ENCODE results near the gene FGF1.

Gene FGF1

GRCh38 chr5:142716963-142717362, 31.1 kb upstream of the FGF1 start:
- H3K27me3 ChIP-seq (ENCODE audit: insufficient read depth, low read depth, severe bottlenecking): no peaks in the 10 kb centered on the region
- peak; percentile 74 for TF ChIP-seq CTCF (IDR thresholded peaks at IDR 0.05; ENCODE audit: low read depth, low read length)
- no peaks in the 10 kb centered on the region for H3K36me3 ChIP-seq
- H3K27ac ChIP-seq: no peak overlapping the region
- DNase-seq: peak; percentile 69
- no peak overlapping the region for H3K4me3 ChIP-seq (ENCODE audit: low read depth, low read length)
- no peaks in the 10 kb centered on the region for H3K9me3 ChIP-seq (ENCODE audit: severe bottlenecking)

- TF ChIP-seq CTCF (IDR thresholded peaks at IDR 0.05; ENCODE audit: low read depth, low read length): no peak
- H3K36me3 ChIP-seq: no peaks in the 10 kb centered on the region
- DNase-seq: no peak
Observed at GRCh38 chr5:142715291-142715690, 29.4 kb upstream of the FGF1 start.

GRCh38 chr5:142713121-142713706, 27.3 kb upstream of the FGF1 start:
- DNase-seq: peak; percentile 92
- no peaks in the 10 kb centered on the region for H3K27me3 ChIP-seq (ENCODE audit: insufficient read depth, low read depth, severe bottlenecking)
- no peaks in the 10 kb centered on the region for H3K9me3 ChIP-seq (ENCODE audit: severe bottlenecking)
- peak; percentile 91 for TF ChIP-seq CTCF (IDR thresholded peaks at IDR 0.05; ENCODE audit: low read depth, low read length)
- H3K36me3 ChIP-seq: no peaks in the 10 kb centered on the region
- H3K27ac ChIP-seq: peak overlapping the region; percentile 76
- H3K4me3 ChIP-seq (ENCODE audit: low read depth, low read length): peak overlapping the region; percentile 62

More at GRCh38 chr5:142715291-142715690, 29.4 kb upstream of the FGF1 start:
- no peak overlapping the region for H3K27ac ChIP-seq
- no peaks in the 10 kb centered on the region for H3K9me3 ChIP-seq (ENCODE audit: severe bottlenecking)
- no peaks in the 10 kb centered on the region for H3K27me3 ChIP-seq (ENCODE audit: insufficient read depth, low read depth, severe bottlenecking)
- no peak overlapping the region for H3K4me3 ChIP-seq (ENCODE audit: low read depth, low read length)

- no peak for DNase-seq
- H3K36me3 ChIP-seq: no peaks in the 10 kb centered on the region
- no peak overlapping the region for H3K4me3 ChIP-seq (ENCODE audit: low read depth, low read length)
- H3K27me3 ChIP-seq (ENCODE audit: insufficient read depth, low read depth, severe bottlenecking): no peaks in the 10 kb centered on the region
- H3K9me3 ChIP-seq (ENCODE audit: severe bottlenecking): no peaks in the 10 kb centered on the region
- TF ChIP-seq CTCF (IDR thresholded peaks at IDR 0.05; ENCODE audit: low read depth, low read length): no peak
- no peak overlapping the region for H3K27ac ChIP-seq
Observed at GRCh38 chr5:142703153-142703552, 17.3 kb upstream of the FGF1 start.

- Histone ChIP-seq H3K9me3 (ENCODE audit: severe bottlenecking) (no peaks in the 10 kb centered on the region), H3K27ac (no peak overlapping the region), H3K36me3 (no peaks in the 10 kb centered on the region), H3K4me3 (ENCODE audit: low read depth, low read length) (no peak overlapping the region), H3K27me3 (ENCODE audit: insufficient read depth, low read depth, severe bottlenecking) (no peaks in the 10 kb centered on the region)
- no peak for DNase-seq
- TF ChIP-seq CTCF (IDR thresholded peaks at IDR 0.05; ENCODE audit: low read depth, low read length): no peak
Observed at GRCh38 chr5:142701673-142702311, 15.9 kb upstream of the FGF1 start.

GRCh38 chr5:142700566-142700965, 14.7 kb upstream of the FGF1 start:
- Histone ChIP-seq H3K27me3 (ENCODE audit: insufficient read depth, low read depth, severe bottlenecking) (no peaks in the 10 kb centered on the region), H3K9me3 (ENCODE audit: severe bottlenecking) (no peaks in the 10 kb centered on the region), H3K36me3 (no peaks in the 10 kb centered on the region), H3K27ac (no peak overlapping the region), H3K4me3 (ENCODE audit: low read depth, low read length) (no peak overlapping the region)
- TF ChIP-seq CTCF (IDR thresholded peaks at IDR 0.05; ENCODE audit: low read depth, low read length): no peak
- no peak for DNase-seq
